Ishikawa (cell line): ENCODE measurements around the gene JMJD8.

Source experiments
- CEBPB ChIP-seq: IDR thresholded peaks from 2 replicates; pipeline ENCODE4 v1.6.1; 2012
- CREB1 ChIP-seq: IDR thresholded peaks from 2 replicates; pipeline ENCODE4 v1.6.1; 2012; ENCODE audit warnings: low read depth
- EGR1 ChIP-seq: IDR thresholded peaks from 2 replicates; pipeline ENCODE4 v1.6.1; 2012
- EP300 ChIP-seq: IDR thresholded peaks from 2 replicates; pipeline ENCODE4 v1.6.1; 2012; ENCODE audit warnings: borderline replicate concordance
- FOXM1 ChIP-seq: IDR thresholded peaks from 2 replicates; pipeline ENCODE4 v1.6.1; 2012; ENCODE audit warnings: low read depth, borderline replicate concordance
- NFIC ChIP-seq: IDR thresholded peaks from 2 replicates; pipeline ENCODE4 v1.6.1; 2012
- RAD21 ChIP-seq: IDR thresholded peaks from 2 replicates; pipeline ENCODE4 v1.6.1; 2012; ENCODE audit warnings: low read depth
- TAF1 ChIP-seq: IDR thresholded peaks from 2 replicates; pipeline ENCODE4 v1.6.1; 2012; ENCODE audit warnings: low read depth, mild to moderate bottlenecking
- TCF12 ChIP-seq: IDR thresholded peaks from 2 replicates; pipeline ENCODE4 v1.6.1; 2012; ENCODE audit warnings: low read depth
- TEAD4 ChIP-seq: IDR thresholded peaks from 2 replicates; pipeline ENCODE4 v1.6.1; 2012
- USF1 ChIP-seq: IDR thresholded peaks from 2 replicates; pipeline ENCODE4 v1.6.1; 2012
- YY1 ChIP-seq: IDR thresholded peaks from 2 replicates; pipeline ENCODE4 v1.6.1; 2012; ENCODE audit warnings: low read depth
- ZBTB7A ChIP-seq: IDR thresholded peaks from 2 replicates; pipeline ENCODE4 v1.6.1; 2012; ENCODE audit warnings: low read depth
- TF ChIP-seq, protein P1 (sequence below): IDR thresholded peaks from 2 replicates; pipeline ENCODE4 v1.6.1; 2012; ENCODE audit warnings: low read depth, mild to moderate bottlenecking
- TF ChIP-seq, protein P2 (sequence below): IDR thresholded peaks from 2 replicates; pipeline ENCODE4 v1.6.1; 2012

The JMJD8 gene

GRCh38 chr16:666572-666971, 17.6 kb downstream of the JMJD8 start:
- TF ChIP-seq EP300: no peak
- no peak for TF ChIP-seq CREB1
- no peak for TF ChIP-seq USF1
- no peak for TF ChIP-seq EGR1
- no peak for TF ChIP-seq TCF12
- TF ChIP-seq CEBPB: no peak
- TF ChIP-seq ZBTB7A: no peak
- TF ChIP-seq, protein P1, sequence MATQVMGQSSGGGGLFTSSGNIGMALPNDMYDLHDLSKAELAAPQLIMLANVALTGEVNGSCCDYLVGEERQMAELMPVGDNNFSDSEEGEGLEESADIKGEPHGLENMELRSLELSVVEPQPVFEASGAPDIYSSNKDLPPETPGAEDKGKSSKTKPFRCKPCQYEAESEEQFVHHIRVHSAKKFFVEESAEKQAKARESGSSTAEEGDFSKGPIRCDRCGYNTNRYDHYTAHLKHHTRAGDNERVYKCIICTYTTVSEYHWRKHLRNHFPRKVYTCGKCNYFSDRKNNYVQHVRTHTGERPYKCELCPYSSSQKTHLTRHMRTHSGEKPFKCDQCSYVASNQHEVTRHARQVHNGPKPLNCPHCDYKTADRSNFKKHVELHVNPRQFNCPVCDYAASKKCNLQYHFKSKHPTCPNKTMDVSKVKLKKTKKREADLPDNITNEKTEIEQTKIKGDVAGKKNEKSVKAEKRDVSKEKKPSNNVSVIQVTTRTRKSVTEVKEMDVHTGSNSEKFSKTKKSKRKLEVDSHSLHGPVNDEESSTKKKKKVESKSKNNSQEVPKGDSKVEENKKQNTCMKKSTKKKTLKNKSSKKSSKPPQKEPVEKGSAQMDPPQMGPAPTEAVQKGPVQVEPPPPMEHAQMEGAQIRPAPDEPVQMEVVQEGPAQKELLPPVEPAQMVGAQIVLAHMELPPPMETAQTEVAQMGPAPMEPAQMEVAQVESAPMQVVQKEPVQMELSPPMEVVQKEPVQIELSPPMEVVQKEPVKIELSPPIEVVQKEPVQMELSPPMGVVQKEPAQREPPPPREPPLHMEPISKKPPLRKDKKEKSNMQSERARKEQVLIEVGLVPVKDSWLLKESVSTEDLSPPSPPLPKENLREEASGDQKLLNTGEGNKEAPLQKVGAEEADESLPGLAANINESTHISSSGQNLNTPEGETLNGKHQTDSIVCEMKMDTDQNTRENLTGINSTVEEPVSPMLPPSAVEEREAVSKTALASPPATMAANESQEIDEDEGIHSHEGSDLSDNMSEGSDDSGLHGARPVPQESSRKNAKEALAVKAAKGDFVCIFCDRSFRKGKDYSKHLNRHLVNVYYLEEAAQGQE: no peak
- TF ChIP-seq TEAD4: no peak
- TF ChIP-seq TAF1: no peak
- no peak for TF ChIP-seq RAD21
- TF ChIP-seq NFIC: no peak
- TF ChIP-seq, protein P2, sequence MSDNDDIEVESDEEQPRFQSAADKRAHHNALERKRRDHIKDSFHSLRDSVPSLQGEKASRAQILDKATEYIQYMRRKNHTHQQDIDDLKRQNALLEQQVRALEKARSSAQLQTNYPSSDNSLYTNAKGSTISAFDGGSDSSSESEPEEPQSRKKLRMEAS: no peak
- TF ChIP-seq FOXM1: no peak

- TF ChIP-seq USF1 (no peak), CREB1 (no peak), TAF1 (no peak), CEBPB (no peak), EP300 (no peak), EGR1 (no peak), NFIC (no peak), ZBTB7A (no peak), TCF12 (no peak)
- TF ChIP-seq, protein P1: no peak
- TF ChIP-seq, protein P2: no peak
Measured at GRCh38 chr16:662597-662996, 21.5 kb downstream of the JMJD8 start.

DNA sequence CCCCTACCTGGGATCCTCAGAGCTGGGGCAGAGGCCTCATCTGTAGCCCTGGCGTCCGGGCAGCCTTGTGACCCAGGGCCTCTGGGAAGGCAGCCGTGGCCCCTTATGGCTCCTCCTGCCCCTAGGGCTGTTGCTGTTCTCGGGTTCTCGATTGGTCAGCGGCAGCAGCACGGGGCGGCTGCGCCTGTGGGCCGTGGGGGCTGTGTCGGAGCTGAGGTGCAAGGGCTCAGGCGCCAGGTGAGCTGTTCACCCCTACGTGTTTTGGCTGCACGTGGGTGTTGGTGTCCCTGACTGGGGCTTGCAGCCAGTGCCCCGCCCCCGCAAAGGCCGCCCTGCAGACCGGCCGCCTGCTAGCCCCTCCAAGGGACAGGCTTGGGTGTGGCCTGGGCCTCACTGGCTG, 22.0 kb downstream of the JMJD8 start:
- TF ChIP-seq, protein P1: no peak
- TF ChIP-seq ZBTB7A (no peak), NFIC (no peak), CEBPB (no peak), TAF1 (no peak), TEAD4 (no peak), YY1 (no peak), FOXM1 (no peak), EGR1 (no peak)

DNA sequence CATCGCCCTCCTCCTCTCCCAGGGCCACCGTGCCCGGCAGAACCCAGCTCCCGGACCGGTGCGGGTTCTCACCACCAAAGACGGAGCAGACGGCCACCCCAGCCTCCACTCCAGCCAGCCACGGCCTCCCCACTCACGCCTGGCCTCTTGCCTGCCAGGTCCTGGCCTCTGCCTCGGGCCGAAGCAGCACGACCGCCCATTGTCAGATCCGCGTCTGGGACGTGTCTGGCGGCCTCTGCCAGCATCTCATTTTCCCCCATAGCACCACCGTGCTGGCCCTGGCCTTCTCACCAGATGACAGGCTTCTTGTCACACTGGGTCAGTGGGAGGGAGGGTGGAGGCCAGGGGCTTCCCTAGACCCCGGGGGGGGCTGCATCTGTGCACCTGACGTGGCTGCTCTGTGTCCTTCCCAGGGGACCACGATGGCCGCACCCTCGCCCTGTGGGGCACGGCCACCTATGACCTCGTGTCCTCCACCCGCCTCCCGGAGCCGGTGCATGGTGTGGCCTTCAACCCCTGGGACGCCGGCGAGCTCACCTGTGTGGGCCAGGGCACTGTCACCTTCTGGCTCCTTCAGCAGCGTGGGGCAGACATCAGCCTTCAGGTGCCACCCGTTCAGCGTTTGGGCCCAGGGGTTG, 22.8 kb downstream of the JMJD8 start:
- TF ChIP-seq, protein P2: no peak
- TF ChIP-seq CREB1 (no peak), TAF1 (no peak), EGR1 (no peak), YY1 (no peak), RAD21 (no peak)
- TF ChIP-seq, protein P1: no peak
